Hematopoietic multipotent progenitor cell treated with erythropoietin and hydrocortisone succinate and interleukin-3 and kit ligand, for 4 days (in vitro differentiated cells): ENCODE data around the gene UGT1A5.
A peak's percentile ranks its signal among the peaks of the same experiment; 100 is the strongest.
"Not testable (repeated sequence)": the region's sequence is repeated elsewhere in the genome, so short reads cannot be mapped to it uniquely, and the experiment has no call there.

Experiments used
- DNase-seq: peaks from one replicate; pipeline ENCODE4 v3.0.0-alpha.2; 2015

UGT1A5 gene

GRCh38 chr2:233747283-233747544, 34.5 kb downstream of the UGT1A5 start:
- DNase-seq = no peak

GRCh38 chr2:233750689-233751088, 38.0 kb downstream of the UGT1A5 start:
- DNase-seq = not testable (repeated sequence)

GRCh38 chr2:233751212-233752009, 38.7 kb downstream of the UGT1A5 start:
- DNase-seq = not testable (repeated sequence)

DNA sequence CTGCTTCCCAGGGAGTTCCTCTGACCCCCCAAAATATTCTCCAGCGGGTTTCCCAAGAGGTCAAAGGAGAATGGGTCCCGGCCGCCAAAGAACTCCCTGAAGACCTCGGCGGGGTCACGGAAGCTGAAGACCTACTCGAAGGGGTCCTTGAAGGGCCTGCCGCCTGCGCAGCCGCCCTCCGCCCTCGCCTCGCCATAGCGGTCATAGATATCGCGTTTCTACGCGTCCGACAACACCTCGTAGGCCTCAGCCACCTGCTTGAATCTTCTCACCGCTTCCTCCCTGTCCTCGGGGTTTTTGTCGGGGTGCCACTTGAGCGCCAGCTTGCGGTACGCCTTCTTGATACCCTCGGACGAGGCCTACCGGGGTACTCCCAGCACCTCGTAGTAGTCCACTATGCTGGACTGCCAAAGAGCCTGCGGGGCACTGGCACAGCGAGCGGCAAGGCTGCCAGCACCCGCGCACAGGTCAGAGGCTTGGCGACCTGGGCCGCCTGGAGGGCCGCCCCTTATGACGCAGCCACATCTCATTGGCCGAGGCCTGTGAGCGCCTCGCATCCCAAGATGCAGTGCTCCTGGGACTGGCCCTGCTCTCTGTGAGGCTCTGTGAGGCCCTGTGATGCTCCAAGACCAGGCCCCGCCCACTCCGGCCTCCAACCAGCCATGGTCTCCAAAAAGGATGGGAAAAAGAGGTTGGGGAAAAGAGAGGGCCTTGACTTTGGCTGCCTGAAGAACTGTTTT, 42.3 kb downstream of the UGT1A5 start:
- no peak for DNase-seq

DNA sequence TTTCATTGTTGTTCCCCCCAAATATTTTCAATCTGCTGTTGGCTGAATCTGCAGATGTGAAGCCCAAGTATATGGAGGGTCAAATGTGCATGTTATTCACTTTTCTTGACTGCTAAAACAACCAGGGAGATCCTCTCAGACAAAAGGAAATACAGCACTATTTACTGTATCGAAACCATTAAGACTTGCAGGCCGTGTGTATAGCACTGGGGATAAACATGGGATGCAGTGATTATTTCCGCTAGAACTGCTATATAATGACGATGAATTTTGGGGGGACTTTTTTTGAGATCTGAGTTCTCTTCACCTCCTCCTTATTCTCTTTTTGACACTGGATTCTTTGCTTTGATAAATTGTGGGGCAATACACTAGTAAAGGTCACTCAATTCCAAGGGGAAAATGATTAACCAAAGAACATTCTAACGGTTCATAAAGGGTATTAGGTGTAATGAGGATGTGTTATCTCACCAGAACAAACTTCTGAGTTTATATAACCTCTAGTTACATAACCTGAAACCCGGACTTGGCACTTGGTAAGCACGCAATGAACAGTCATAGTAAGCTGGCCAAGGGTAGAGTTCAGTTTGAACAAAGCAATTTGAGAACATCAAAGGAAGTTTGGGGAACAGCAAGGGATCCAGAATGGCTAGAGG, 43.8 kb downstream of the UGT1A5 start:
- no peak for DNase-seq

DNA sequence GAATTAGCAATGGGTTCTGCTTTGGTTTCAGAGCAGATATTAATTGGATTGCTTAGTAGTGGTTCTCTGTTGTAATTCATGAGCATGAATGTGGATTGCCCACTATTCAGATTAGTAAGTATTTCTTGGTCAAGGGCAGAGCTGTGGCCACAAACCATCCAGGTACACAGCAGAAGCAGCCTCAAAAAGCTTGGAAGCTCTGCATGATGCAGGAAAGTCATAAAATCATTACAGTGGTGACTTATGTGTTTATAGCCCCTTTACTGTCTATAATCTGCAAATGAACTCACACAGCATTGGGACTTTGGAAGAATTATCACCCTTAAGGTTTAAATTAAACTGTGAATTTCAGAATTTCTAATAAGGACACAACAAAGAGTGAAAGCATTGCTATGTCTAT, 45.4 kb downstream of the UGT1A5 start:
- DNase-seq = no peak

DNA sequence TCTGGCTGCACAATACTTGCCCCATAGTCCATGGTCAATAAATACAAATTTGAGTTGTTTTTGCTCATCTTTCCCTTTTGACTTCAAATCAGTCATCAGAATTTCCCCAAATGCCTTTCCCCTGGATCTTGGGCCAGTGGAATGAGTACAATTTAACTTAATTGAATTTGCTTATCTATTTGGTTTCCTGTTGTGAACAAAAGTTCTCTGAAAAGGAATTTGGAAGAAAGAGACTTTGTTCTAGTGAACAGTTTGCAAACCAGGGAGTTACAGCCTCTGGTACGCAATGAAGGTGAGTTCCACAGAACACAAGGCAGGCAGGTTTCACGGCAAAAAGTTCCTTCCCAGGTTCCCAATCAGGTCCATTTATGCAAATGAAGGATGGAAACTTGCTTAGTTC, 46.1 kb downstream of the UGT1A5 start:
- DNase-seq = no peak

DNA sequence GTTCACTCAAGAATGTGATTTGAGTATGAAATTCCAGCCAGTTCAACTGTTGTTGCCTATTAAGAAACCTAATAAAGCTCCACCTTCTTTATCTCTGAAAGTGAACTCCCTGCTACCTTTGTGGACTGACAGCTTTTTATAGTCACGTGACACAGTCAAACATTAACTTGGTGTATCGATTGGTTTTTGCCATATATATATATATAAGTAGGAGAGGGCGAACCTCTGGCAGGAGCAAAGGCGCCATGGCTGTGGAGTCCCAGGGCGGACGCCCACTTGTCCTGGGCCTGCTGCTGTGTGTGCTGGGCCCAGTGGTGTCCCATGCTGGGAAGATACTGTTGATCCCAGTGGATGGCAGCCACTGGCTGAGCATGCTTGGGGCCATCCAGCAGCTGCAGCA, 47.3 kb downstream of the UGT1A5 start, which contains the start of gene UGT1A1:
Gene UGT1A1, plus strand, starts transcription at position 228 of the 400 bp plus-strand sequence. Its CDS starts 18 bp downstream, at position 246.
- DNase-seq = no peak

DNA sequence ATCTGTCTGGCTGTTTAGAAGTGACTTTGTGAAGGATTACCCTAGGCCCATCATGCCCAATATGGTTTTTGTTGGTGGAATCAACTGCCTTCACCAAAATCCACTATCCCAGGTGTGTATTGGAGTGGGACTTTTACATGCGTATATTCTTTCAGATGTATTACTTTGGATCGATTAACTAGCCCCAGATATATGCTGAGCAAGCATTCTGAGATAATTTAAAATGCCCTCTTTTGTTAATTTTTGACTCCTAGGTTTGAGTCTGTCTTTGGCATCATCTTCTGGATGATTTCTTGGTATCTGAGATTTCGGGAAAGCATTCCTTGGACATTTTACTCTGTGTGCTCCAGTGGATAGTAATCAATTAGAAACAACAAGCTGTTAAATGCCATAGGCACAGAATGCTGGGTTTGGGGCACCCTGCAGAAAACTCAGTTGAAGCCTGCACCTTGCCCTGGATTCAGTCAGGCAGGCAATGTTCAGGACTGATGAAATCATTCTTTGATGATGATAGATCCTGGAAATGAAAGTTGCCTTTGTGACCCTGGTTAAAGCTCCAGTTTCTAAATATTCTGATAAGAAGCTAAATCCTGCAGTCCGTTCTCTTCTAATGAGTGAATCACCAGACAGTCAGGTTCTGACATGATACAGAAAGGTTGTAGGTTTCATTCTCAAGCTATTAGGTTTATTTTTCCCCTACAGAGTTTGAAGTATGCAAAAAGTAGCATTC, 48.5 kb downstream of the UGT1A5 start:
- DNase-seq = no peak

GRCh38 chr2:233764264-233764663, 51.6 kb downstream of the UGT1A5 start:
- peak; percentile 35 for DNase-seq

GRCh38 chr2:233764761-233765160, 52.1 kb downstream of the UGT1A5 start:
- DNase-seq = no peak

- DNase-seq = no peak
Observed at GRCh38 chr2:233766416-233766815, 53.7 kb downstream of the UGT1A5 start.

- DNase-seq = no peak
Observed at GRCh38 chr2:233768076-233768475, 55.4 kb downstream of the UGT1A5 start.

DNA sequence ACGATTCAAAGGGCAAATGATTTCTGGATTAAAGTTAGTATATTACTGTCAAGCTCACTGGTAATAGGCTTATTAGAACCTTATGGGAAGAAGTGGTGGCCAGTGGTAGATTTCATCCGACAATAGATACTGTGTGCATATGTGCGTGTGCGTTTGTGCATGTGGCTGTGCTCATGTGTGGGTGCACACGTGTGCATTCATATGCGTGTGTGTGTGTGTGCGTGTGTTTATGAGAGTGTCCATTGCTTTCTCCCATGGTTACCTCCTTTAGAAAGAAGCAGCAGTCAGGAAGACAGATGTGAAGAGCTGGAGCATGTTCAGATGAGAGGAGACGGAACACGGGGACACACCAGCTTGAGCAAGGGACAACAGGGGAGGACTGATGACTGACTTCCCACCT, 56.6 kb downstream of the UGT1A5 start:
- DNase-seq = no peak

DNA sequence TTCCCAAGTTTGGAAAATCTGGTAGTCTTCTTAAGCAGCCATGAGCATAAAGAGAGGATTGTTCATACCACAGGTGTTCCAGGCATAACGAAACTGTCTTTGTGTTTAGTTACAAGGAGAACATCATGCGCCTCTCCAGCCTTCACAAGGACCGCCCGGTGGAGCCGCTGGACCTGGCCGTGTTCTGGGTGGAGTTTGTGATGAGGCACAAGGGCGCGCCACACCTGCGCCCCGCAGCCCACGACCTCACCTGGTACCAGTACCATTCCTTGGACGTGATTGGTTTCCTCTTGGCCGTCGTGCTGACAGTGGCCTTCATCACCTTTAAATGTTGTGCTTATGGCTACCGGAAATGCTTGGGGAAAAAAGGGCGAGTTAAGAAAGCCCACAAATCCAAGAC, 59.4 kb downstream of the UGT1A5 start:
- no peak for DNase-seq

DNA sequence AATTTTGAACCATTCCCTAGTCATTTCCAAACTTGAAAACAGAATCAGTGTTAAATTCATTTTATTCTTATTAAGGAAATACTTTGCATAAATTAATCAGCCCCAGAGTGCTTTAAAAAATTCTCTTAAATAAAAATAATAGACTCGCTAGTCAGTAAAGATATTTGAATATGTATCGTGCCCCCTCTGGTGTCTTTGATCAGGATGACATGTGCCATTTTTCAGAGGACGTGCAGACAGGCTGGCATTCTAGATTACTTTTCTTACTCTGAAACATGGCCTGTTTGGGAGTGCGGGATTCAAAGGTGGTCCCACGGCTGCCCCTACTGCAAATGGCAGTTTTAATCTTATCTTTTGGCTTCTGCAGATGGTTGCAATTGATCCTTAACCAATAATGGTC, 59.9 kb downstream of the UGT1A5 start:
- peak; percentile 13 for DNase-seq

GRCh38 chr2:233773854-233774253, 61.1 kb downstream of the UGT1A5 start:
- no peak for DNase-seq

GRCh38 chr2:233775414-233775813, 62.7 kb downstream of the UGT1A5 start:
- no peak for DNase-seq

- no peak for DNase-seq
Observed at GRCh38 chr2:233778030-233778429, 65.3 kb downstream of the UGT1A5 start, which contains the start of gene MROH2A. TSS of gene MROH2A (plus strand) at chr2:233778330. CDS start at chr2:233779359, 1,029 bp downstream.

GRCh38 chr2:233779722-233780121, 67.0 kb downstream of the UGT1A5 start:
- DNase-seq = no peak

DNA sequence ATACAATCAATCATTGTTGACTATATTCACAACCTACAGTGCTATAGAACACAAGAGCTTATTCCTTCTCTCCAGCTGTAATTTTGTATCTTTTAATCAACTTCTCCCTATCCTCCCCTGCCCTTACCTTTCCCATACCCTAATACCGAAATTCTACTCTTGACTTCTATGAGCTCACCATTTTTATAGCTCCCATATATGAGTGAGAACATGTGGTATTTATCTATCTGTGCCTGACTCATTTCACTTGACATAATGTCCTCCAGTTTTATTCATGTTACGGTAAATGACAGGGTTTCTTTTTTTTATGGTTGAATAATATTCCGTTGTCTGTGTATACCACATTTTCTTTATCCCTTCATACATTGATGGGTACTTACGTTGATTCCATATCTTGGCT, 68.1 kb downstream of the UGT1A5 start:
- no peak for DNase-seq

DNA sequence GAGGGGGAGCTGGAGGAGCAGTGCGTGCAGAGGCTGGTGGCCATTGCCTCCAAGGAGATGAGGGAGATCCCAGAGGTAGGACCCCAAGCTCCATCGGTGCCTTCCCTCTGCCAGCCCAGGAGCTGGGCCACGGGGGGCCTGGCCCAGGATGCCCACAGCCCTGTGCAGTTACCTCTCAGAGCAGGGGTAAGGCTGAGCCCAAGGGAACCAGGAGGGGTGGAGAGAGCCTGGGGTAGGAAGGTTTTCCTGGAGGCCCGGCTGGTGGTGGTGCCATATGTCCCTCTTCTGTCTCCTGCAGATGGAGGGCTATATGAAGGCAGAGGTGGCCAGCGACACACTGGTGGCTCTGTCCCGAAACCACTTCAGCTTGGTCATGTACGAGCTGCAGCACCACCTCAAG, 76.8 kb downstream of the UGT1A5 start:
- DNase-seq = no peak
